Sigmoid colon (tissue), 7 donors: ENCODE results near the gene FDX1. TPM values are rescaled to one million over a fixed set of nuclear protein-coding genes. Genes with fewer than 3 reads are reported as not detected.
"Not testable (repeated sequence)": the region's sequence is repeated elsewhere in the genome, so short reads cannot be mapped to it uniquely, and the experiment has no call there.

ENCODE experiments used
- DNase-seq: peaks from one replicate; pipeline ENCODE4 v3.0.0-alpha.2; 2019
- H3K27ac ChIP-seq, 4 donors: fragments of 200-600 bp; sonication (generic); one replicate each; pipeline ENCODE4 v1.5.1; 2016 to 2019; ENCODE audit warnings: mild to moderate bottlenecking in 1 of 4
- H3K27me3 ChIP-seq, 3 donors: fragments of 200-600 bp; sonication (generic); one replicate each; pipeline ENCODE4 v1.5.1; 2019; ENCODE audit warnings: mild to moderate bottlenecking in 1 of 3
- H3K36me3 ChIP-seq, 4 donors: fragments of 200-600 bp; sonication (generic); one replicate each; pipeline ENCODE4 v1.5.1; 2016 to 2019
- H3K4me1 ChIP-seq, 4 donors: fragments of 200-600 bp; sonication (generic); one replicate each; pipeline ENCODE4 v1.5.1; 2017 to 2019
- H3K4me3 ChIP-seq, 4 donors: fragments of 200-600 bp; sonication (generic); one replicate each; pipeline ENCODE4 v1.5.1; 2017 to 2019; ENCODE audit warnings: mild to moderate bottlenecking in 2 of 4, moderate library complexity in 1 of 4
- H3K9me3 ChIP-seq, 4 donors: fragments of 200-600 bp in 3 of 4; sonication (generic) in 3 of 4; one replicate each; pipeline versions ENCODE4 v1.5.1 to v1.6.1; 2013 to 2019
- EP300 ChIP-seq, 4 donors: sonication (generic); formaldehyde crosslinking; IDR thresholded peaks; one replicate each; pipeline ENCODE4 v1.6.1; 2017; ENCODE audit warnings: antibody characterized with exemption in 4 of 4
- POLR2A ChIP-seq, 2 donors: fragments of 450-650 bp; IDR thresholded peaks; one replicate each; pipeline ENCODE4 v1.6.1; 2016; ENCODE audit warnings: antibody characterized with exemption in 2 of 2, mild to moderate bottlenecking in 2 of 2, moderate library complexity in 2 of 2
- POLR2AphosphoS5 ChIP-seq, 4 donors: sonication (generic); formaldehyde crosslinking; IDR thresholded peaks; one replicate each; pipeline ENCODE4 v1.6.1; 2017; ENCODE audit warnings: antibody characterized with exemption in 4 of 4
- WGBS, 2 donors: extraction: QIAGEN DNeasy Blood & Tissue Kit; methylation state at CpG; one replicate each; pipeline ENCODE4 v1.1.7; 2013; 5-methylcytosine and 5-hydroxymethylcytosine counted together
- intact Hi-C: fragments of 100-400 bp; cut with DNase I; formaldehyde crosslinking; loops from one replicate; pipeline ENCODE4 v1.15.1; 2023
- polyA plus RNA-seq, 3 donors: library from polyadenylated mRNA; stranded (reverse); fragments of 200-250 nt; gene quantifications; one replicate each; pipeline ENCODE4 v1.2.3, GENCODE V29; 2013
- total RNA-seq, 4 donors: library from RNA; depleted of rRNA; stranded (reverse); fragments of >200 nt; gene quantifications; one replicate each; pipeline ENCODE4 v1.1.0, GENCODE V29; 2016
- TF ChIP-seq, protein P1 (sequence below), 4 experiments: fragments of 450-650 bp in 3 of 4; fragments of 200-600 bp in 1 of 4; IDR thresholded peaks; one replicate each; pipeline ENCODE4 v1.5.1; 2016 to 2019; ENCODE audit warnings: antibody characterized with exemption in 4 of 4, mild to moderate bottlenecking in 3 of 4, moderate library complexity in 2 of 4
- donor health status: healthy with polysubstance abuse.
- donor health status: Bipolar disorder and iron deficiency.
- donor health status: healthy.

Gene FDX1, protein sequence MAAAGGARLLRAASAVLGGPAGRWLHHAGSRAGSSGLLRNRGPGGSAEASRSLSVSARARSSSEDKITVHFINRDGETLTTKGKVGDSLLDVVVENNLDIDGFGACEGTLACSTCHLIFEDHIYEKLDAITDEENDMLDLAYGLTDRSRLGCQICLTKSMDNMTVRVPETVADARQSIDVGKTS
- total RNA-seq (10 to 100 TPM; 12.5 to 13.8 (median 13.5) TPM), polyA plus RNA-seq (10 to 100 TPM; 10.5 to 33.1 (median 24.6) TPM)

DNA sequence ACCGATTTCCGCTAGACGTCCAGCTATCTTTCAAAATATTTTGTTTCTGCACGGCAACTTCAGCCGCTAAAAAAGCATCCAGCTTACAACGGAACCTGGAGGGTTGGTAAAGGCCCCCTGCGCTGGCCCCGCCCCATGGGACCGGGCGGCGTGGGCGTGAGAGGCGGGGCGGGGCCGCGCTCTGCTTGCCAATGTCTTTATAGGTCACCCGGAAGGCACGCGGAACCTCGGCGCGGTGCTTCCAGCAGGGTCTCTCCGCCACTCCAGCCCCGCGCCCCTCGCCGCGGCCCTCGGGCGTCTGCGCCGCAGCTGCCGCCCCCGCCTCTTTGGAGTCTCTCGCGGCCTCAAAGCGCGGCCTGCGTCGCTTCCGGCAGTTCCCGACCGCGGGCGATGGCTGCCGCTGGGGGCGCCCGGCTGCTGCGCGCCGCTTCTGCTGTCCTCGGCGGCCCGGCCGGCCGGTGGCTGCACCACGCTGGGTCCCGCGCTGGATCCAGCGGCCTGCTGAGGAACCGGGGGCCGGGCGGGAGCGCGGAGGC lies at the start of gene FDX1:
Gene FDX1, plus strand, starts transcription at position 218 of the 536 bp plus-strand sequence. Its CDS starts 173 bp downstream, at position 391.
- intact Hi-C loops: loop anchor here (2.0 to 5.0 kb wide), 4 partner anchors 53 to 482 kb away; partner anchors contain the start of genes RDX and ZC3H12C
- TF ChIP-seq EP300 (IDR thresholded peaks at IDR 0.05) (no peak), POLR2AphosphoS5 (IDR thresholded peaks at IDR 0.05) (peak; percentile 18 to 77 (median 66)), POLR2A (IDR thresholded peaks at IDR 0.05) (no peak)
- TF ChIP-seq, protein P1, sequence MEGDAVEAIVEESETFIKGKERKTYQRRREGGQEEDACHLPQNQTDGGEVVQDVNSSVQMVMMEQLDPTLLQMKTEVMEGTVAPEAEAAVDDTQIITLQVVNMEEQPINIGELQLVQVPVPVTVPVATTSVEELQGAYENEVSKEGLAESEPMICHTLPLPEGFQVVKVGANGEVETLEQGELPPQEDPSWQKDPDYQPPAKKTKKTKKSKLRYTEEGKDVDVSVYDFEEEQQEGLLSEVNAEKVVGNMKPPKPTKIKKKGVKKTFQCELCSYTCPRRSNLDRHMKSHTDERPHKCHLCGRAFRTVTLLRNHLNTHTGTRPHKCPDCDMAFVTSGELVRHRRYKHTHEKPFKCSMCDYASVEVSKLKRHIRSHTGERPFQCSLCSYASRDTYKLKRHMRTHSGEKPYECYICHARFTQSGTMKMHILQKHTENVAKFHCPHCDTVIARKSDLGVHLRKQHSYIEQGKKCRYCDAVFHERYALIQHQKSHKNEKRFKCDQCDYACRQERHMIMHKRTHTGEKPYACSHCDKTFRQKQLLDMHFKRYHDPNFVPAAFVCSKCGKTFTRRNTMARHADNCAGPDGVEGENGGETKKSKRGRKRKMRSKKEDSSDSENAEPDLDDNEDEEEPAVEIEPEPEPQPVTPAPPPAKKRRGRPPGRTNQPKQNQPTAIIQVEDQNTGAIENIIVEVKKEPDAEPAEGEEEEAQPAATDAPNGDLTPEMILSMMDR (IDR thresholded peaks at IDR 0.05): peak in 2 of 4 experiments; percentile 34 to 71

DNA sequence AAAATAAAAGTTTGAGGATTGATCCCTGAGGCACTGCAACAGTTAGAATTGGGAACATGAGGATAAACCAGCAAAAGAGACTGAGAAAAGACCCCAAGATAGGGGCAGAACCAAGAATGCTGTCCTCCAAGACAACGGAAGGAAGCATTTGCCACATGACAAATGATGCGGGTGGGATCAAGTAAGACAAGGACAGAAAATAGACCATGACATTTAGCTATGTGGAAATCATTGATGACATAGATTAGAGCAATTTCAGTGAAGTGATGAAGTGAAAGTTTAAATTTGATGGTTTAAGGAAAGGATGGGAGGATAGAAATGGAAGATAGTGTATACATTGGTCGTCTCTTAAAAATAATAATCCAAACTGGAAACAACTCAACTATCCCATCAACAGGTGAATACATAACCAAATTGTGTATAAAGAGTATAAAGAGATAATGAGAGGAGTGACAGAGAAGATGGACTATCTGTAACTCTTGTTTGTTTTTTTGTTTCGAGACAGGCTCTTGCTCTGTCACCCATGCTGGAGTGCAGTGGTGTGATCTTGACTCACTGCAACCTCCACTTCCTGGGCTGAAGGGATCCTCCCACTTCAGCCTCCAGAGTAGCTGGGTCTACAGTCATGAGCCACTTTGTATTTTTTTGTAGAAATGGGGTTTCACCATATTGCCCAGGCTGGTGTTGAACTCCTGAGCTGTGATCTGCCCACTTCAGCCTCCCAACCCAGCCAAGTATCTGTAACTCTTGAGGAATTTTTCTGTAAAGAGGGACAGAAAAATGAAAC lies 48.7 kb upstream of the FDX1 start:
- no peak overlapping the region for H3K27ac ChIP-seq
- WGBS, 2 donors: 91% methylated on average over 4 of the region's 4 CpGs
- H3K4me3 ChIP-seq: no peak overlapping the region
- TF ChIP-seq, protein P1 (IDR thresholded peaks at IDR 0.05): no peak
- no peak for TF ChIP-seq POLR2AphosphoS5 (IDR thresholded peaks at IDR 0.05)
- no peak for TF ChIP-seq EP300 (IDR thresholded peaks at IDR 0.05)
- no peak for TF ChIP-seq POLR2A (IDR thresholded peaks at IDR 0.05)
- no peaks in the 10 kb centered on the region for H3K36me3 ChIP-seq
- no peaks in the 10 kb centered on the region for H3K9me3 ChIP-seq
- no peak for DNase-seq
- intact Hi-C loops: no loop called here
- H3K27me3 ChIP-seq: no peaks in the 10 kb centered on the region
- H3K4me1 ChIP-seq: peaks cover 0 to 12% (median 5%) of the 10 kb centered on the region in 4 donors

More for the DNA sequence above, at the start of gene FDX1:
- peak; percentile 87 for DNase-seq
- Histone ChIP-seq H3K9me3 (no peaks in the 10 kb centered on the region), H3K4me1 (peaks cover 0 to 36% (median 26%) of the 10 kb centered on the region in 4 donors), H3K27me3 (no peaks in the 10 kb centered on the region), H3K4me3 (peak within 1 kb of the TSS; percentile 55 to 80 (median 74)), H3K36me3 (no peaks in the 10 kb centered on the region), H3K27ac (peak within 1 kb of the TSS; percentile 90 to 93 (median 92))
- WGBS, 2 donors: 1% methylated on average over 65 of the region's 65 CpGs

DNA sequence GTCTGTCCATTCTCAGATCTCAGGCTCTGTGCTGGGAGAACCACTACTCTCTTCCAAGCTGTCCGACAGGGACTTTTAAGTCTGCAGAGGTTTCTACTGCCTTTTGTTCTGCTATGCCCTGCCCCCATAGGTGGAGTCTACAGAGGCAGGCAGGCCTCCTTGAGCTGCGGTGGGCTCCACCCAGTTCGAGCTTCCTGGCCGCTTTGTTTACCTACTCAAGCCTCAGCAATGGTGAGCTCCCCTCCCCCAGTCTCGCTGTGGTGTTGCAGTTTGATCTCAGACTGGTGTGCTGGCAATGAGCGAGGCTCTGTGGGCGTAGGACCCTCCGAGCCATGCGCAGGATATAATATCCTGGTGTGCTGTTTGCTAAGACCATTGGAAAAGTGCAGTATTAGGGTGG lies 41.5 kb upstream of the FDX1 start:
- H3K4me3 ChIP-seq, H3K9me3 ChIP-seq, H3K27me3 ChIP-seq, H3K4me1 ChIP-seq, H3K27ac ChIP-seq, H3K36me3 ChIP-seq, intact Hi-C loops, DNase-seq: not testable (repeated sequence)
- 77 to 87% methylated on average over 9 of the region's 9 CpGs for WGBS, 2 donors

DNA sequence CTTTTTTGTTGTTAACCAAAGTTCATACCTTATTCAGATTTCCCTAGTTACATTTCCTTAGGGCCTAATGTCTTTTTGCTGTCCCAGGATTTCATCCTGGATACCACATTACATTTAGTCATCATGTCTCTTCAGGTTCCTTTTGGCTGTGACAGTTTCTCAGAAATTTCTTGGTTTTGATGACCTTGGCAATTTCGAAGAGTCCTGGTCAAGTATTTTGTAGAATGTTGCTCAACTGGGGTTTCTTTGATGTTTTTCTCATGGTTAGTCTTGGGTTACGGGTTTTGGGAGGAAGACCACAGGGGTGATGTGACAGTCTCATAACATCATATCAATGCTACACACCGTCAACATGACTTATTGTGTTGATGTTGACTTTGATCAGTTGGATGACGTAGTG lies 39.8 kb upstream of the FDX1 start:
- Histone ChIP-seq H3K9me3 (peaks cover 0 to 3% (median 0%) of the 10 kb centered on the region in 4 donors), H3K36me3 (no peaks in the 10 kb centered on the region), H3K4me3 (no peak overlapping the region), H3K4me1 (no peaks in the 10 kb centered on the region), H3K27me3 (no peaks in the 10 kb centered on the region), H3K27ac (no peak overlapping the region)
- intact Hi-C loops: no loop called here
- TF ChIP-seq POLR2A (IDR thresholded peaks at IDR 0.05): no peak
- TF ChIP-seq, protein P1 (IDR thresholded peaks at IDR 0.05): no peak
- TF ChIP-seq POLR2AphosphoS5 (IDR thresholded peaks at IDR 0.05): no peak
- no peak for TF ChIP-seq EP300 (IDR thresholded peaks at IDR 0.05)
- 67 to 84% methylated on average over 4 of the region's 4 CpGs for WGBS, 2 donors
- no peak for DNase-seq

DNA sequence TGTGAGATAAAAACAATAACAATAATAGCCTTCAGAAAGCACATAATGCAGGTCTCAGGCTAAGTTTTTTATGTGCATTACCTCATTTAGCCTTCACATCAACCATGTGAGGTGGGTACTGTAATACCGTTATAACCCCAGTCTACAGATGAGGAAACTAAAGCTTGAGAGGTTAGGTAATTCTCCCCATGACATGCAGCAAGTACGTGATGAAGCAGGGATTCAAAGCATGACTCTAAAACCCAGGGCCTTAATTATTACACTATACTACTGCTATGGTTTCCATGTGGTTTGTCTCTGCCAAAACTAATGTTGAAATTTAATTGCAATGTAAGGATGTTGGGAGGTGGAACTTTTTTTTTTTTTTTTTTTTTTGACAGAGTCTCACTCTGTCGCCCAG lies 37.7 kb upstream of the FDX1 start:
- 87 to 93% methylated on average over 3 of the region's 3 CpGs for WGBS, 2 donors
- TF ChIP-seq EP300 (IDR thresholded peaks at IDR 0.05): no peak
- no peak overlapping the region for H3K4me3 ChIP-seq
- H3K36me3 ChIP-seq: no peaks in the 10 kb centered on the region
- no peak for DNase-seq
- H3K27ac ChIP-seq: no peak overlapping the region
- intact Hi-C loops: no loop called here
- H3K9me3 ChIP-seq: peaks cover 0 to 4% (median 0%) of the 10 kb centered on the region in 4 donors
- H3K27me3 ChIP-seq: no peaks in the 10 kb centered on the region
- no peaks in the 10 kb centered on the region for H3K4me1 ChIP-seq

DNA sequence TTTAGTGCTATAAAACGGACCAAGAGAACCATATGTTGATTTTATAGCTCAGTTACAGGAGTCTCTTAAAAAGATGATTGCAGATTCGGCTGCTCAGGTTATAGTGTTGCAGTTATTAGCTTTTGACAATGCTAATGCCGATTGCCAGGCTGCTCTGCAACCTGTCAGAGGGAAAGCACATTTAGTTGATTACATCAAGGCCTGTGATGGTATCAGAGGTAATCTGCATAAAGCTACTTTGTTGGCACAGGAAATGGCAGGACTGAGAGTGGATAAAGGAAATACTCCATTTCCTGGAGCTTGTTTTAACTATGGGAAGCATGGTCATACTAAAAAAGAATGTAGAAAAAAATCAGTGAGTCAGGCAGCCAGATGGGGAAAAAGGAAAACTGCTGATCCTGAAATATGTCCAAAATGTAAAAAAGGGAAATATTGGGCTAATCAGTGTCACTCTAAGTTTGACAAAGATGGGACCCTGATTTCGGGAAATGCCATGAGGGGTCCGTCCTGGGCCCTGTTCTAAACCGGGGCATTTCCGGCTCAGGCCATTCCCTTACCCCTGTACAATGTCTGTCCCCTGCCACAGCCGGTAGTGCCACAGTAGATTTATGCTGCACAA lies 32.0 kb upstream of the FDX1 start:
- H3K9me3 ChIP-seq, H3K4me3 ChIP-seq, H3K4me1 ChIP-seq, H3K27ac ChIP-seq, H3K36me3 ChIP-seq, intact Hi-C loops, DNase-seq, H3K27me3 ChIP-seq: not testable (repeated sequence)
- 71 to 75% methylated on average over 8 of the region's 8 CpGs for WGBS, 2 donors

DNA sequence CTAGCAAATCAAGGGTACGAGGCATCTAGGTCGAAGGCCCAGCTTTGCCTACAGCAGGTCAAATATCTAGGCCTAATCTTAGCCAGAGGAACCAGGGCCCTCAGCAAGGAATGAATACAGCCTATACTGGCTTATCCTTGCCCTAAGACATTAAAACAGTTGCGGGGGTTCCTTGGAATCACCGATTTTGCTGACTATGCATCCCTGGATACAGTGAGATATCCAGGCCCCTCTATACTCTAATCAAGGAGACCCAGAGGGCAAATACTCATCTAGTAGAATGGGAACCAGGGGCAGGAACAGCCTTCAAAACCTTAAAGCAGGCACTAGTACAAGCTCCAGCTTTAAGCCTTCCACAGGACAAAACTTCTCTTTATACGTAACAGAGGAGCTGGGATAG lies 26.2 kb upstream of the FDX1 start:
- H3K4me3 ChIP-seq, H3K36me3 ChIP-seq, H3K27ac ChIP-seq, intact Hi-C loops, DNase-seq, H3K4me1 ChIP-seq, H3K27me3 ChIP-seq, H3K9me3 ChIP-seq: not testable (repeated sequence)
- WGBS, 2 donors: 96 to 97% methylated on average over 5 of the region's 5 CpGs

DNA sequence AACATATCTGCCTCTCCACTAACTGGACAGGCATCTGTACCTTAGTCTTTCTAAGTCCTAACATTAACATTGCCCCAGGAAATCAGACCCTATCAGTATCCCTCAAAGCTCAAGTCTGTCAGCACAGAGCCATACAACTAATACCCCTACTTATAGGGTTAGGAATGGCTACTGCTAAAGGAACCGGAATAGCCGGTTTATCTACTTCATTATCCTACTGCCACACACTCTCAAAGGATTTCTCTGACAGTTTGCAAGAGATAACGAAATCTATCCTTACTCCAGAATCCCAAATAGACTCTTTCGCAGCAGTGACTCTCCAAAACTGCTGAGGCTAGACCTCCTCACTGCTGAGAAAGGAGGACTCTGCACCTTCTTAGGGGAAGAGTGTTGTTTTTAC lies 24.1 kb upstream of the FDX1 start:
- H3K9me3 ChIP-seq, H3K4me1 ChIP-seq, H3K4me3 ChIP-seq, H3K27ac ChIP-seq, intact Hi-C loops, DNase-seq, H3K36me3 ChIP-seq, H3K27me3 ChIP-seq: not testable (repeated sequence)
- WGBS, 2 donors: 70 to 74% methylated on average over 4 of the region's 4 CpGs
